ENCODE data around the gene NDUFAF3.

The NDUFAF3 gene

DNA sequence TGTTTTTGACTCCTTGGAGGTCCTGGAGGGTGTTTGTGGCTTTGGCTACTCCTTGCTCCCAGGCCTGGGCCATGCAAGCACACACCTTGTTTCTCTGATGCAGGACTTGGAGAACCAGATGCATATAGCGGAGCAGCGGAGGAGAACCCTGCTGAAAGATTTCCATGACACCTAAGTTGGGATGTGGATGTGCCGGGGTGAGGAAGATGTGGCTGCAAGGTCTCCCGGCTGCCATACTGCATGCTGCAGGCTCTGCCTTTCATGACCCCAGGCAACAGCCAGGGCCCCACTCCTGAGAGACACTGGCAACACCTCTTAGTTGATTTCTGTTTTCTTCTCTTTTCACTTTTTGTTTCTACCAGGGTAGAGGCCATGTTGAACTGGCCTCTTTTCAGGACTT is 38.8 kb upstream of the NDUFAF3 start:
- no peak for DNase-seq (ENCODE audit: low read depth in 2 of 2)
- TF ChIP-seq, protein P1, sequence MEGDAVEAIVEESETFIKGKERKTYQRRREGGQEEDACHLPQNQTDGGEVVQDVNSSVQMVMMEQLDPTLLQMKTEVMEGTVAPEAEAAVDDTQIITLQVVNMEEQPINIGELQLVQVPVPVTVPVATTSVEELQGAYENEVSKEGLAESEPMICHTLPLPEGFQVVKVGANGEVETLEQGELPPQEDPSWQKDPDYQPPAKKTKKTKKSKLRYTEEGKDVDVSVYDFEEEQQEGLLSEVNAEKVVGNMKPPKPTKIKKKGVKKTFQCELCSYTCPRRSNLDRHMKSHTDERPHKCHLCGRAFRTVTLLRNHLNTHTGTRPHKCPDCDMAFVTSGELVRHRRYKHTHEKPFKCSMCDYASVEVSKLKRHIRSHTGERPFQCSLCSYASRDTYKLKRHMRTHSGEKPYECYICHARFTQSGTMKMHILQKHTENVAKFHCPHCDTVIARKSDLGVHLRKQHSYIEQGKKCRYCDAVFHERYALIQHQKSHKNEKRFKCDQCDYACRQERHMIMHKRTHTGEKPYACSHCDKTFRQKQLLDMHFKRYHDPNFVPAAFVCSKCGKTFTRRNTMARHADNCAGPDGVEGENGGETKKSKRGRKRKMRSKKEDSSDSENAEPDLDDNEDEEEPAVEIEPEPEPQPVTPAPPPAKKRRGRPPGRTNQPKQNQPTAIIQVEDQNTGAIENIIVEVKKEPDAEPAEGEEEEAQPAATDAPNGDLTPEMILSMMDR (IDR thresholded peaks at IDR 0.05; ENCODE audit: low read depth, low read length), result no peak
- H3K4me3 ChIP-seq (replicated peaks in 1 of 2; ENCODE audit: low read depth in 2 of 2, low read length in 2 of 2), result no peak overlapping the region

DNA sequence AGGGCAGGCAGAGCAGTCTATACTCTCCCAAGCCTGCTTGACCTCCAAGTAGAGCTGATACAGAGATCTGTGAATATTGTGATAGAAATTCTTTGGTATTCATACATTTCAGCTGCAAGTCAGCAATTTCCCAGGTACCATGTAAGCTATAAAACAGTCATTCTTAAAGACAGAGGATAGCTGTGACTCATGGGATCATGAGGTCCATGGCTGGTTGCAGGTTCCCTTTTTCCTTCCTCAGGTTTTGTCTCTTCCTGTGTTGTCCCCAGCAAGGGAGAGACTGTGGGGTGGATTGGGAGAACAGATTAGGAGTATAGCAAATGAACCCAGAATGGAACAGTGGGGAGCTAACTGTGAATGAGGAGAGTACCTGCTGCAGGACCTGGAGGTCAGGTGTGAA is 37.3 kb upstream of the NDUFAF3 start:
- H3K4me3 ChIP-seq (replicated peaks in 1 of 2; ENCODE audit: low read depth in 2 of 2, low read length in 2 of 2), result no peak overlapping the region
- TF ChIP-seq, protein P1 (IDR thresholded peaks at IDR 0.05; ENCODE audit: low read depth, low read length), result no peak
- no peak for DNase-seq (ENCODE audit: low read depth in 2 of 2)

DNA sequence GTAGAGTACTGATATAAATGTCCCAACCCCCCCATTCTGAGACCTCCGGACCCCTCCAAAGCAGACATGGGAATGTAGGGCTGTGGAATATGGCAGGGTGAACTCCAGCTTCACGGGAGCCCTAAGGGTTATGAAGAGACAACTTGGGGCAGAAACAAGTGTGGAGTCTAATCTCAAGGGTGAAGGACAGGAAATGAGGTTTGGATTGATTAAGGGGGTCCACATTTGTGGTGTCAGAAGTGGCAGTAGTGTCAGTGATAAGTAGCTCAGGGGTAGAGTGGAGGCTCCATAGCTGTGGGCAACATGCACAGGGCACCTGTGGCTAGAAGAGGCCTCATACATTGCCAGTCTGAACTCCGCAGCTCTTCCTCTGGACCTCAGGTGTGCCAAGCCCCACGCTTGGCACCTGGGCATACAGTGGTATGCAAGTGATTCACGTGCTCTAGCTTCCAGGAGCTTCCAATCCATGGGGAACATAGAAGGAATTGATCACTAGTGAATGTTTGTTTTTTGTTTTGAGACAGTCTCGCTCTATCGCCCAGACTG is 36.0 kb upstream of the NDUFAF3 start:
- H3K4me3 ChIP-seq (replicated peaks in 1 of 2; ENCODE audit: low read depth in 2 of 2, low read length in 2 of 2), result no peak overlapping the region
- DNase-seq (ENCODE audit: low read depth in 2 of 2), result no peak
- TF ChIP-seq, protein P1 (IDR thresholded peaks at IDR 0.05; ENCODE audit: low read depth, low read length), result no peak

DNA sequence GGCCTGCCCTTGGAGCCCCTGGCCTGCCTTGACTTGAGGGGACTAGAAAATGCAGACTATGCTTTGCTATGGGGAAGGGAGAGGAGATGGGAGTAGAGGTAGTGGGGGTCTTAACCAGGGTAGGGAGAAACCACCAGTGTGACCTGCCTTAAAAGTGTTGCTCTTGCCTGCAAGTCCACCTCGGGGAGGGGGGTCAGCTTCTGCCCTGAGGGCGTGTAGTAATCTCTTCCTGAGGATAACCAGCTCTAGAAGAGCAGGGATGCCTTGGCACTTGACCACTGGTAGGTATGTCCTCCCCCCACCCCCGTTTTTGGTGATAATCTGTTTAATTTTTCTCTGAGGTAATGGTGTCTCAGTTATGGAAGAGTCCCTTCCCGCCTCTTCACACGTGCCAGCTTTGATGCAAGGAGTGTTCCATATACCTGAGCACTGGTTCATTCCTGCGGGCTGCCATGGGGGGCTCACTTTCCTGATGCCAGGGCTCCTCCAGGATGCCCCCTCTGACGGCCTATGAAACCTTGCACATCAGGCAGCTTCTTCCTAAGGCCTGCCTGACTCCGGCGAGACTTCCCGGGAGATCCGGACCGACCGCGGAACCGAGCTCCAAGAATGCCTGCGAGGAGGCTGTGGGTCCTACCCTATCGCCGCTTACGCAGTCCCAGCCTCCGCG is 32.7 kb upstream of the NDUFAF3 start:
- no peak for DNase-seq (ENCODE audit: low read depth in 2 of 2)
- H3K4me3 ChIP-seq (replicated peaks in 1 of 2; ENCODE audit: low read depth in 2 of 2, low read length in 2 of 2), result peak overlapping the region; percentile 52 to 68
- TF ChIP-seq, protein P1 (IDR thresholded peaks at IDR 0.05; ENCODE audit: low read depth, low read length), result no peak

DNA sequence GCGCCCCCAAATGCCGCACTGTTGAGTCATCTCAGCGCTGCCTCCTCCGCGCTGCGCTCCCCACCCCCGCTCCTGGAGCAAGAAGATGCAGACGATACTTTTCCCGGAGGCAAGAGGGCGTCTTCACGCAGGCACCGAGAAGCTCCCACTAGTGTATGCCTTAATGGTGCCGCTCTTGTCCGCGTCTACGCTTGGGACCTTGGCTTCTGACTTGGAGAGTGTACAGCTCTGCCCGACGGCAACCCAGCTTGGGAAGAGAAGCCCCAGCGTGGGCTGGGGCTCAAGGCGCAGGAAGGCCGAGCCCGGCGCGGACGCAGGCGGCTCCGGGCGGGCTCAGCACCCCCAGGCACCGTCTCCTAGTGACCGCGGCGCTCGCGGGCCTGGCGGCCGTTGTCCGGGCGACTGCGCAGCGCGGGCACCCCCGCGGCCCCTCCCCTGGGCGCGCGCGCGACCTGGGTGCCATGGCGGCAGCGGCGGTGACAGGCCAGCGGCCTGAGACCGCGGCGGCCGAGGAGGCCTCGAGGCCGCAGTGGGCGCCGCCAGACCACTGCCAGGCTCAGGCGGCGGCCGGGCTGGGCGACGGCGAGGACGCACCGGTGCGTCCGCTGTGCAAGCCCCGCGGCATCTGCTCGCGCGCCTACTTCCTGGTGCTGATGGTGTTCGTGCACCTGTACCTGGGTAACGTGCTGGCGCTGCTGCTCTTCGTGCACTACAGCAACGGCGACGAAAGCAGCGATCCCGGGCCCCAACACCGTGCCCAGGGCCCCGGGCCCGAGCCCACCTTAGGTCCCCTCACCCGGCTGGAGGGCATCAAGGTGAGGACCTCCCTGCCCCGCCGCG is 31.9 kb upstream of the NDUFAF3 start, which contains the start of gene P4HTM:
P4HTM (plus strand) TSS at position 446 of the 840 bp plus-strand sequence; CDS start at position 462, 16 bp downstream.
- peak; percentile 92 to 96 for DNase-seq (ENCODE audit: low read depth in 2 of 2)
- TF ChIP-seq, protein P1 (IDR thresholded peaks at IDR 0.05; ENCODE audit: low read depth, low read length), result peak; percentile 57

DNA sequence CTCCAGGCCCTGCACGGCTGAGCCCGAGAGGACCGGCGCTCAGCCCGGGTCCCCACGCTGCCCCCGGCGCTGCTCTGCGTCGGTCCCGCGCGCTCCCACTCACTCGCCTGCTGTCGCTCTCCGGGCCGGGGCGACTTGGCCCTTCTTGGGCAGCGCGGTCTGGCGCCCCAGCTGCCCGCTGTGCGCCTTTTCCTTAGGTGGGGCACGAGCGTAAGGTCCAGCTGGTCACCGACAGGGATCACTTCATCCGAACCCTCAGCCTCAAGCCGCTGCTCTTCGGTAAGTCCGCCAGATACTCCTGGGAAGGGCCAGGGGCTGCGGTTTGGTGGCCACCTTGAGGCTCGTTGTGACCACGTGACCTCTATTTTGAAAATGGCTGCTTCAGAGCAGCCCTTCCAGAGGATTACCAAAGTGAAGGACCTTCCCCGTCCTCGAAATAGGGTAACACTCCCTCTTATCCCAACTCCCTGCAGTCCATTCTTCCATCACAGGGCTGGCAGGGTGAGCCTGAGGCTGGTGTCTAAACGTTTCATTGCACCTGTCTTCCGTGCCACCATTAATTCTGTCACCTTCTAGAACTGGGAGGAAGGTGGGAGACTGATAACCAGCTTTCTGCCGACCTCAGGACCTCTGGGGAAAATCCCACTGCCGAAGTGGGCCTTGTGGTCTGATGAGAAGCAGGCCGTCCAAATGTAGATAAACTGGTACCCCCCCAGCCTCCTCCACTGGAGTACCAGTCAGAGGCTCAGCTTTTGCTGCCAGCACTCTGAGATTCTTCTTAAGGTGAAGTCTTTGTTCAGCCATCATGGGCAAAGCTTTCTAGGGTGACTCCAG is 31.1 kb upstream of the NDUFAF3 start:
- DNase-seq (ENCODE audit: low read depth in 2 of 2), result peak; percentile 22 to 28
- TF ChIP-seq, protein P1 (IDR thresholded peaks at IDR 0.05; ENCODE audit: low read depth, low read length), result no peak
- H3K4me3 ChIP-seq (replicated peaks in 1 of 2; ENCODE audit: low read depth in 2 of 2, low read length in 2 of 2), result peak overlapping the region; percentile 68 to 84

More for the DNA sequence above, 31.9 kb upstream of the NDUFAF3 start, which contains the start of gene P4HTM:
- peak within 1 kb of the TSS; percentile 68 to 84 for H3K4me3 ChIP-seq (replicated peaks in 1 of 2; ENCODE audit: low read depth in 2 of 2, low read length in 2 of 2)
